AG04449 (cell line): ENCODE data around the gene TTC24.

ENCODE experiments used
- CTCF ChIA-PET: fragments of 350-600 bp; formaldehyde crosslinking; extraction: SDS; loops from one replicate; lab custom pipeline; 2021; ENCODE audit warnings: antibody characterized with exemption; lab: Yijun Ruan, JAX
- POLR2A ChIA-PET: fragments of 400-600, 350-600 bp; formaldehyde crosslinking; extraction: SDS; loops from one replicate; lab custom pipeline; 2020; ENCODE audit warnings: antibody characterized with exemption, inconsistent platforms; lab: Yijun Ruan, JAX
- DNase-seq: peaks from one replicate; pipeline ENCODE4 v3.0.0-alpha.2; 2010; ENCODE audit warnings: low read depth, low spot score
- H3K4me3 ChIP-seq: 2 replicates; pipeline ENCODE4 v1.5.1; 2011; ENCODE audit warnings: low read depth, mild to moderate bottlenecking, control low read depth, low read length
- TF ChIP-seq, protein P1 (sequence below): IDR thresholded peaks from one replicate; pipeline ENCODE4 v1.5.1; 2011; ENCODE audit warnings: mild to moderate bottlenecking, moderate library complexity, low read length, control low read depth, inconsistent platforms; ENCODE audit not compliant: insufficient read depth; ENCODE audit errors: missing control alignments

The TTC24 gene

DNA sequence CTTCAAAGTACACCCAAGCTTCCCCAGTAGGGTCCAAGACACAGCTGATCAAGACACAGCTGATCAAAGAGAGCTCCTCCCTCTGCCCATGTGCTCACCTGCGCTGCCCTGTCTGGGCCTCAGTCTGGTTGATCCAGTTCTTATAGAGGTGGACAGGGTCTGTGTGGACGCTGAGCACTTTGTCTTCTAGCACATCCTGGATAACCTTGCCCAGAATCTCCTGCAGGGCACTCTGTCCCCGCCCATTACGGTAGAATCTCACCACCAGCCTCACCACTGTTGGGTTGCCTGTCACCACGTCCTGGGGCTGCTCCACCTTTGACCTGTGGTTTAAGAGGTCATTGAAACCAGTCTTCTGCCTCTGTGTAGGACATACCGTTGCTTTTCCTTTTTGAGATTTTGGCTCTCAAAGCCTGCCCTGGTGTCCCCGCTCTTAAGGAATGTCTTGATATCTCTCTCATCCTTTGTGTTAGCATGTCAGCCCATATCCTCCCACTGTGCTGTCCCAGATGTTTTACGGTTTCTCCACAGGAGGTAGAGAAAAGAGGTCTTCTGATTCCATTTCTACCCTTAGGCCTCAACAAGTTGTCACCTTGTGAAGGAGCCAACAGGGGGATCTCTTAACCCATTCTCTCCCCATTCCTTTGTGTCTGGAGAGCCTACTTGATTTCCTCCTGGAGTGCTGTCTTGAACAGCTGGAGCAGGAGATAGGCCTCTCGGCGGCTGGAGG, 40.6 kb upstream of the TTC24 start:
- TF ChIP-seq, protein P1, sequence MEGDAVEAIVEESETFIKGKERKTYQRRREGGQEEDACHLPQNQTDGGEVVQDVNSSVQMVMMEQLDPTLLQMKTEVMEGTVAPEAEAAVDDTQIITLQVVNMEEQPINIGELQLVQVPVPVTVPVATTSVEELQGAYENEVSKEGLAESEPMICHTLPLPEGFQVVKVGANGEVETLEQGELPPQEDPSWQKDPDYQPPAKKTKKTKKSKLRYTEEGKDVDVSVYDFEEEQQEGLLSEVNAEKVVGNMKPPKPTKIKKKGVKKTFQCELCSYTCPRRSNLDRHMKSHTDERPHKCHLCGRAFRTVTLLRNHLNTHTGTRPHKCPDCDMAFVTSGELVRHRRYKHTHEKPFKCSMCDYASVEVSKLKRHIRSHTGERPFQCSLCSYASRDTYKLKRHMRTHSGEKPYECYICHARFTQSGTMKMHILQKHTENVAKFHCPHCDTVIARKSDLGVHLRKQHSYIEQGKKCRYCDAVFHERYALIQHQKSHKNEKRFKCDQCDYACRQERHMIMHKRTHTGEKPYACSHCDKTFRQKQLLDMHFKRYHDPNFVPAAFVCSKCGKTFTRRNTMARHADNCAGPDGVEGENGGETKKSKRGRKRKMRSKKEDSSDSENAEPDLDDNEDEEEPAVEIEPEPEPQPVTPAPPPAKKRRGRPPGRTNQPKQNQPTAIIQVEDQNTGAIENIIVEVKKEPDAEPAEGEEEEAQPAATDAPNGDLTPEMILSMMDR: no peak
- CTCF ChIA-PET: interaction anchor here (2.3 kb wide), 1 partner anchor 120 kb away, joined by 6 read pairs; no protein-coding TSS in a partner anchor
- DNase-seq: no peak
- no peak overlapping the region for H3K4me3 ChIP-seq
- POLR2A ChIA-PET: no interaction called here

- DNase-seq: no peak
- CTCF ChIA-PET: interaction anchor here (1.3 to 2.3 kb wide), 2 partner anchors 15 to 119 kb away, joined by 3 to 6 read pairs; no protein-coding TSS in a partner anchor
- H3K4me3 ChIP-seq: no peak overlapping the region
- POLR2A ChIA-PET: no interaction called here
- TF ChIP-seq, protein P1: no peak
These were observed 39.6 kb upstream of the TTC24 start for GRCh38 chr1:156539818-156540355.

- no peak for DNase-seq
- POLR2A ChIA-PET: no interaction called here
- CTCF ChIA-PET: interaction anchor here (1.3 to 2.3 kb wide), 2 partner anchors 14 to 118 kb away, joined by 3 to 6 read pairs; no protein-coding TSS in a partner anchor
These were observed 38.6 kb upstream of the TTC24 start for GRCh38 chr1:156540955-156541354.

DNA sequence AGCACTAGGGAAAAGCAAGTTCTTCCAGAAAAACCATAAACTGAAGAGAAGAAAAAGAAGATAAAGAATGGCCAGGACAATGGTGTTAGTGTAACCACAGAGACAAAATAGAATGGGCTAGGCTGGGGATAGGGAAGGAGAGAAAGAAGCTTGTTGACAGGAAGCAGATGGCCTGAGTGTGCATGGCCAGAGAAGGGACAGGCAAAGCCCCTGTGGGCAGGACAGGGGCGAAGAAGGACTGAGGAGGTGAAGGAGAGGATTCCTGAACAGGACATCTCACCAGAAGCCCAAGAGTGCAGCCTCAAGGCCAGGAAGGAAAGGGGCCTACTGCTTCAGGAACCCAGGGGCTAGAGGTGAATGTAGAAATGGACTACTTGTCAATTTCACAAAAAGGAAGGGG, 36.5 kb upstream of the TTC24 start:
- DNase-seq: no peak
- POLR2A ChIA-PET: no interaction called here
- H3K4me3 ChIP-seq: no peak overlapping the region
- CTCF ChIA-PET: interaction anchor here (1.3 to 1.5 kb wide), 2 partner anchors 62 to 87 kb away, joined by 3 to 5 read pairs; no protein-coding TSS in a partner anchor
- TF ChIP-seq, protein P1: no peak

More at GRCh38 chr1:156540955-156541354, 38.6 kb upstream of the TTC24 start:
- H3K4me3 ChIP-seq: no peak overlapping the region
- TF ChIP-seq, protein P1: no peak

GRCh38 chr1:156544592-156545102, 34.9 kb upstream of the TTC24 start:
- no peak for DNase-seq
- ChIA-PET POLR2A (interaction anchor here (1.2 kb wide), 1 partner anchor 24 kb away, joined by 3 read pairs; no protein-coding TSS in a partner anchor), CTCF (no interaction called here)
- H3K4me3 ChIP-seq: no peak overlapping the region
- TF ChIP-seq, protein P1: no peak

GRCh38 chr1:156546267-156546666, 33.3 kb upstream of the TTC24 start:
- no peak overlapping the region for H3K4me3 ChIP-seq
- no peak for DNase-seq
- ChIA-PET POLR2A (no interaction called here), CTCF (no interaction called here)
- TF ChIP-seq, protein P1: no peak
